ENCODE results near the gene IRX2.

Gene IRX2

DNA sequence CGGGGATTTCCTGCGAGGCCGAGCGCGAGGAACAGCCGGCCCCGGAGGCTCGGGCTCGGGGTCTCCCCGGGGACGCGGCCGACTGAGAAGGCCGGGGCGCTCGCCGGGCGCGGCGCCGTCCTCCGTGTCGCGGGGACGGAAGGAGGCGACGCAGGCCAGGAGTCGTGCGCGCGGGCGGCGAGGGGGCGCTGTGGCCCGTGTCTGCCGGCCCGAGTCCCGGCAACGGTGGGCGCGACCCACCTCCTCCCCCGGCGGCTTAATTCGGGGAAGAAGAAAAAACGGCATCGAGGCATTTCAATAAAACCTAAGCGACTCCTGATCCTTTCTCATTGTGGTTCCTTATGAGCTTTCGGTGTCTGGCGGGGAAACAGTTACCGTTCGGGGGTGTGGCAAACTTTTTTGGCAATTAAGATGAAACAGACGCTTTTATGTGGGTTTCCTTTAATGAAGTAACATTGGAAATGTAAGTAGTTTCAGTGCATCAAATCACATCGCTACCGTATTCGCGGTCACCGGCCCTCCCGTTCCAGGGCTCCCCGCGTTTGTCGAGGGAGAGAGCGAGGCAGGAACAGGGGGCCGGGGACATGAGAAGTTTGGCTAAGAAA, 3.7 kb upstream of the IRX2 start:
- WGBS = 3% methylated on average over 63 of the region's 63 CpGs
- Histone ChIP-seq H3K4me3 (ENCODE audit: low read length) (peak overlapping the region; percentile 77), H3K27ac (ENCODE audit: low read depth, low read length) (peak overlapping the region; percentile 6; the same call in 1 of the 2 replicates), H3K9me3 (ENCODE audit: insufficient read depth, low read depth, low read length) (0 out of 2 replicates have a peak, but pooled peaks cover 2% of the 10 kb centered on the region), H3K27me3 (ENCODE audit: insufficient read depth, low read length) (peaks cover 64% of the 10 kb centered on the region), H3K4me1 (ENCODE audit: insufficient read depth, low read length) (peaks cover 27% of the 10 kb centered on the region), H3K9ac (ENCODE audit: low read depth, low read length) (peak overlapping the region; percentile 59), H3K36me3 (ENCODE audit: insufficient read depth, low read length) (no peaks in the 10 kb centered on the region)

DNA sequence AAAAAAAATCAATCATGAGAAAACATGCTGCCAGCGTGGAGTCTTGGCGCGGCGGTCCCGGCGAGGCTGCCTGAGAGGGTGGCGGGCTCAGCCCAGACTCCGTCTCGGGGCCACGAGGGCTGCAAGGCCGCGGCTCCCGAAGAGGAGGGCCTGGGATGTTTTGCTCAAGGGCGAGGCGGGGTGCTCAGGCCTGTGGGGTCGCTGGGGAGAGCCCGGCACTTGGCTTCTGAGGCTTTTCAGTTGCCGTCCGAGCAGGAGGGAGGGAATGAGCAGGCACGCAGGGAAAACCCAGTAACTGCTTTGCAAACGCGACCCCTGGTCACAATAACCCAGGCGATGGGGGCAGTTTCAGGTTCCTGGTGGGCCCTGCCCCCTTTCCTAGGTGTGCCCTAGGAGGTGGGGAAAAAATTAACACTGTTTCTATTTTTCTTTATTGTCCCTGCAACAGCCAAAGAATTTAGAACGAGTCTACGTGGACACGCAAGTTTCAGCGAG, 3.2 kb upstream of the IRX2 start:
- H3K36me3 ChIP-seq (ENCODE audit: insufficient read depth, low read length) = no peaks in the 10 kb centered on the region; the same call in 1 of the 2 replicates
- H3K4me1 ChIP-seq (ENCODE audit: insufficient read depth, low read length) = peaks cover 27% of the 10 kb centered on the region
- H3K9me3 ChIP-seq (ENCODE audit: insufficient read depth, low read depth, low read length) = no peaks in the 10 kb centered on the region
- WGBS = 1% methylated on average over 27 of the region's 27 CpGs
- H3K27ac ChIP-seq (ENCODE audit: low read depth, low read length) = peak overlapping the region; percentile 6; the same call in 1 of the 2 replicates
- H3K4me3 ChIP-seq (ENCODE audit: low read length) = peak overlapping the region; percentile 77
- peak overlapping the region; percentile 59 for H3K9ac ChIP-seq (ENCODE audit: low read depth, low read length)
- H3K27me3 ChIP-seq (ENCODE audit: insufficient read depth, low read length) = peaks cover 68% of the 10 kb centered on the region

DNA sequence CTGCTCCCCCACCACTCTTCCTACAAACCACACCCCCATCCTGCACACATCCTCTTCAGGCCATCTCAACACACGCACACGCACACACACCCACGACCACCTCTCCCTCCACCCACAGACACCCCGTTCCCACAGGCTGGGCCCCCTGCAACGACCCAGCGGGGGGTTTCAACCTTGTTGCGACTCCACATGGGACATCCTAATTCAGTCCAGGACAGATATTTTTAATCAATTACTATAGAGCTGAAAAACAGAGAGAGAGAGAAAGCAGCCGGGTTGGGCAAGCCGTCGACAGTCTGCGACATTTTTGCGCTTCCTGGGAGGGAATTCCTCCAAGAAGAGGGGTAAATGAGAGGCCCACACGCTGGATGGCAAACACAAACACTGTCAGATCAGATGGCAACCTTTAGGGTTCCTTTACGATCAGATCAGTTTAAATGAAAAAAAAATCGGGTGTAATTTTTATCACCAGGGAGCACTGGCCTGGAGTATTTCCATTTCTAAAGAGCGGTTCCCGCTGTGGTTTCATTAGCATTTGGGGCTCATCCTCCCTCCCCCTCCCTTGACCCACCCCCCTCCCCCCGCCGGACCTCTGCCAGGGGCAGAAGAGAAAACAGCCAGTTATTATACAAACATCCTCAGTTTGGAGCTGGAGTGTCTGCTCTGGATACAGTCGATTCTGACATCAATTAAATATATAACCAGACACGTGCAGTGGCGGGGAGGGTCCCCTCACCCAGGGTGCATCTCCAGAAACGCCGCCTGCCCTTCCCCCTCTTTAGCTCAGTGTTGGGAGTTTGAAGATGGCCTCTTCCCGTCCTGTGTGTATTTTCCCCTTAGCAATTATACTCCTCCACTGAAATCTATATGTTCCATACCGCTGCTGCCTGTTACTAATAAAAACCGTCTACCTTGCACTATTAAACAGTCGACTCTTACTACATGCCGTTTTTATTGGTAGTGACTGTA, 2.3 kb upstream of the IRX2 start:
- Histone ChIP-seq H3K4me3 (ENCODE audit: low read length) (peak overlapping the region; percentile 77), H3K36me3 (ENCODE audit: insufficient read depth, low read length) (peaks cover 8% of the 10 kb centered on the region), H3K27ac (ENCODE audit: low read depth, low read length) (peak overlapping the region; percentile 74; the same call in 1 of the 2 replicates), H3K9ac (ENCODE audit: low read depth, low read length) (peak overlapping the region; percentile 59; the same call in 1 of the 2 replicates), H3K9me3 (ENCODE audit: insufficient read depth, low read depth, low read length) (no peaks in the 10 kb centered on the region), H3K4me1 (ENCODE audit: insufficient read depth, low read length) (peaks cover 23% of the 10 kb centered on the region), H3K27me3 (ENCODE audit: insufficient read depth, low read length) (peaks cover 66% of the 10 kb centered on the region)
- WGBS = under 1% methylated on average over 26 of the region's 29 CpGs

DNA sequence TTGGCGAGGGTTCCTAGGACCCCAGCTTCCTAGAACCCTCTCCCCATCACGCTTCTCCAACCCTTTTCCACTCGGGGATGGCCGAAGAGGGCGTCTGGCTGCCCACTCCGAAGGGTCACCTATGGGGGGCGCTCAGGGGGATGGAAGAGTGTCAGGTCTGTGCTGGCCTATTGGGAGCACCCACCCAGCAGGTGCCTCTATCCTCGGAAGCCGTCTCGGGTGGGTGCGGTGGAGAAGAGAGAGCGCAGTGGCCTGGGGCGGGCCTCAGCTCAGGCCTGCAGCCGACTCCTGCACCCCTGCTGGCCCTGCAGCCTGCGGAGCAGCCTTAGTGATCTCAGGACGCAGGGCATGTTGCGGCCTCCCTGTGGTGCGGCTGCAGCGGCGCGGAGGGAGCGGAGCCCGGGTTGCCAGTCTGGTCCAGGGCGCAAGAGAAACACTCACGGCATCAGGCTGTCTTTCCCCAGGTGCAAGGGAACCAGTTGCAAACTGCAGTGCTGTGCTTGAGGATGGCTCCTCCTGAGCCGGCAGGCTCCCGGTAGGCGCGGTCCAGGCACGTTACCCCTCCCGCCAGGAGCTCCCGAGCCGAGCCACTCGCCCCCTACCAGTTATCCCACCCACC, 1.5 kb upstream of the IRX2 start:
- under 1% methylated on average over 33 of the region's 34 CpGs for WGBS
- Histone ChIP-seq H3K4me3 (ENCODE audit: low read length) (peak overlapping the region; percentile 77), H3K36me3 (ENCODE audit: insufficient read depth, low read length) (peaks cover 15% of the 10 kb centered on the region), H3K9me3 (ENCODE audit: insufficient read depth, low read depth, low read length) (no peaks in the 10 kb centered on the region), H3K27ac (ENCODE audit: low read depth, low read length) (peak overlapping the region; percentile 33; the same call in 1 of the 2 replicates), H3K9ac (ENCODE audit: low read depth, low read length) (0 out of 2 replicates have a peak overlapping the region, but pooled peaks have one; percentile 61), H3K27me3 (ENCODE audit: insufficient read depth, low read length) (peaks cover 58% of the 10 kb centered on the region), H3K4me1 (ENCODE audit: insufficient read depth, low read length) (peaks cover 17% of the 10 kb centered on the region)

DNA sequence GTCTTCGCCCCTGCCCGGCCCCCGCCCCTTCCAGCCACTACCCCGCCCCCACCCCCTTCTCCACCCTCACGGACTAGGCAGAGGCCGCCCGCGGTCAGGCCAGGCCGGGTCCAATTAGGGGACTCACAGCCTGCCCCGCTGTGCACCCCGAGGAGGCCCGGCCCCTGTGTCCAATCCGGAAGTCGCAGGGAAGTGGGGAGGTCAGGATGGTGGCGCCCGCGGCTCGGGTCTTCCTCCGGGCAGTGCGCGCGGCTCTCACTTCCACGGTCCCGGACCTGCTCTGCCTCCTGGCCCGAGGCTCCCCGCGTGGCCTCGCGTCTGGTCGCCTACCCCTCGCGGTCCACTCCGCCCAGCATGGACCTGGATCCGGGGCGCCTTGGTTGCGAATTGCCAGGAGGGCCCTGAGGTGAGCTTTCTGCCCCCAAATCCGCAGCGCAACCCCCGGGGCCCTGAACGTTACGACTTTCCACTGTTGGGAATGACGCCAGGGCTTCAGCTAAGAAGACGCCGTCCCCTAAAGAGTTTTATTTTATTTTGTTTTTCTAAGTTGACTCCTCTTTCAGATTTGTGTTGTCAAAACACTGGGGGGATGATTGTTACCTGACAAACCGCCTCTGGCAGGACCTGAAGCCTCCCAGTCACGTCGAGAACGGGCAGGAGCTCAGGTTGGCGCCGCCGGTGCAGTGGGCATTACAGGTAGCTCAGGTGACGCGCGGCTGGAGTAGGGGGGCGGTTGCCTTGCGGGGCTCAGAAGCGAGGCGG, 763 bp upstream of the IRX2 start:
- Histone ChIP-seq H3K27ac (ENCODE audit: low read depth, low read length) (peak overlapping the region; percentile 59; the same call in 1 of the 2 replicates), H3K9ac (ENCODE audit: low read depth, low read length) (peak overlapping the region; percentile 61; the same call in 1 of the 2 replicates), H3K27me3 (ENCODE audit: insufficient read depth, low read length) (peaks cover 51% of the 10 kb centered on the region)

DNA sequence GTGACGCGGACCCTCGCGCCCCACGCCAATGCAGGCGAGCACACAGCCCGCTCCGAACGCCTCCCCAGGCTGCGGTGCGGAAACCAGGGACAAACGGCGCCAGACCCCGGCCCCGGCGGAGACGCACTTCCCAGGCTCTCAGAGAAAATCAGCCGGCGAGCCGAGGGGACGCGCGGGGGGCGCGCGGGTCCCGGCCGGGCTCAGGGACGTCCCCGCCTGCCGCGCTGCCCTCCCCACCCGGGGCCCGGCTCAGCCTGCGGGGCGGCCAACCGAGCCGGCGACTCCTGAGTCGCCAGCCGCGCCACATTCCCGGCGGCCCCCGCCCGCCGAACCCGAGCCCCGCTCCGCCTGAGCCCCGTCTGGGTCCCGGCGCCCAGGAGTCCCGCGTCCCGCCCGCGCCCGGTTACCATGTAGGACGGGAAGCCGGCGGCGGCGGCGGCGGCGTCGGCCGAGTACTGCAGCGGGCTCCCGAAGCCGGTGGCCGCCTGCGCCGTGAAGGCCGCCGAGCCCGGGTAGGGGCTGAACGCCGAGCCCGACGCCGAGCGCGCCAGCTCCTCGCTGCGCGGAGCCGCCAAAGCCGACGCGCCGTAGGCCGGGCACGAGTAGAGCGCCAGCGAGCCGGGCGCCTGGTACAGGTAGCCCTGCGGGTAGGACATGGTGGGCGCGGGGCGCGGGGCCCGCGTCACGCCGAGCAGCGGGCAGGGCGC, 566 bp downstream of the IRX2 start:
- H3K27ac ChIP-seq (ENCODE audit: low read depth, low read length) = peak overlapping the region; percentile 97
- peaks cover 27% of the 10 kb centered on the region for H3K4me1 ChIP-seq (ENCODE audit: insufficient read depth, low read length)
- H3K36me3 ChIP-seq (ENCODE audit: insufficient read depth, low read length) = peaks cover 35% of the 10 kb centered on the region
- peak overlapping the region; percentile 90 for H3K4me3 ChIP-seq (ENCODE audit: low read length)
- no peaks in the 10 kb centered on the region for H3K9me3 ChIP-seq (ENCODE audit: insufficient read depth, low read depth, low read length)
- peak overlapping the region; percentile 96 for H3K9ac ChIP-seq (ENCODE audit: low read depth, low read length)
- H3K27me3 ChIP-seq (ENCODE audit: insufficient read depth, low read length) = peaks cover 46% of the 10 kb centered on the region
- WGBS = under 1% methylated on average over 110 of the region's 110 CpGs

More for the DNA sequence above, 763 bp upstream of the IRX2 start:
- Histone ChIP-seq H3K36me3 (ENCODE audit: insufficient read depth, low read length) (peaks cover 22% of the 10 kb centered on the region), H3K9me3 (ENCODE audit: insufficient read depth, low read depth, low read length) (no peaks in the 10 kb centered on the region), H3K4me3 (ENCODE audit: low read length) (peak overlapping the region; percentile 77), H3K4me1 (ENCODE audit: insufficient read depth, low read length) (peaks cover 18% of the 10 kb centered on the region)
- under 1% methylated on average over 55 of the region's 58 CpGs for WGBS

DNA sequence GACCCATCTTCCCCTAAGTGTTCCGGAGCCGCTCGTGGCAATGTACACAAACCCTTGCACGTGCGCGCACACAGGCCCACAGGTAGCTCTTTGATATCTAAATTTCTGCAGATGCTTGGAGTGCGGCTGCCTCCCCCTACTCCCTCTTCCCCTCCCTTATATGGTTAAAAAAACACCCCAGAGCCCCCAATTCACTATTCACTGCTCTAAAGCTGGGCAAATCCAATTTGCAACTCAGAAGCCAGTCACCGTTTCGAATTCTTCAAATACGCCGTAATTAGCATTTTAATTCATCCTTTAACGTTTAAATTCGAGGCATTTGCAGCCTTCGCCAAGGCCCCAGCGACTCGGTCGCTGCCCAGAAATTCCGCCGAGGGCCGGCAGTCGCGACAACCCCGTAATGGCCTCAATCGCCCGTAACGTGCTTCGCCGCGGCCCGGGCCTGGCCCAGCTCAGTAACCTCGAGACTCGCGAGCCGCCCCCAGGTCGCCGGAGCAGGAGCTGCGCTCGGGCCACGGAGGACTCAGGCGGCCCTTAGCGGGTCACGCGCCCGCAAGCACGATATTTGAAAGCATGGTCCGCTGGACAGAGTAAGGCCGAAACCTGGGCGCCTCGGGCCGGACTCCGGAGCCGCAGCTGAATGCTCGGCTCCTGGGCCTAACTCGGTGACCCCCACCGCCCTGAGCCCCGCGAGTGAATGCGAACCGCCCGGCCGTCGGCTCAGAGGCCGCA, 1.3 kb downstream of the IRX2 start:
- under 1% methylated on average over 63 of the region's 63 CpGs for WGBS
- Histone ChIP-seq H3K9ac (ENCODE audit: low read depth, low read length) (peak overlapping the region; percentile 96), H3K9me3 (ENCODE audit: insufficient read depth, low read depth, low read length) (no peaks in the 10 kb centered on the region), H3K4me1 (ENCODE audit: insufficient read depth, low read length) (peaks cover 33% of the 10 kb centered on the region), H3K4me3 (ENCODE audit: low read length) (peak overlapping the region; percentile 90), H3K27ac (ENCODE audit: low read depth, low read length) (peak overlapping the region; percentile 97), H3K36me3 (ENCODE audit: insufficient read depth, low read length) (peaks cover 42% of the 10 kb centered on the region), H3K27me3 (ENCODE audit: insufficient read depth, low read length) (peaks cover 41% of the 10 kb centered on the region)

DNA sequence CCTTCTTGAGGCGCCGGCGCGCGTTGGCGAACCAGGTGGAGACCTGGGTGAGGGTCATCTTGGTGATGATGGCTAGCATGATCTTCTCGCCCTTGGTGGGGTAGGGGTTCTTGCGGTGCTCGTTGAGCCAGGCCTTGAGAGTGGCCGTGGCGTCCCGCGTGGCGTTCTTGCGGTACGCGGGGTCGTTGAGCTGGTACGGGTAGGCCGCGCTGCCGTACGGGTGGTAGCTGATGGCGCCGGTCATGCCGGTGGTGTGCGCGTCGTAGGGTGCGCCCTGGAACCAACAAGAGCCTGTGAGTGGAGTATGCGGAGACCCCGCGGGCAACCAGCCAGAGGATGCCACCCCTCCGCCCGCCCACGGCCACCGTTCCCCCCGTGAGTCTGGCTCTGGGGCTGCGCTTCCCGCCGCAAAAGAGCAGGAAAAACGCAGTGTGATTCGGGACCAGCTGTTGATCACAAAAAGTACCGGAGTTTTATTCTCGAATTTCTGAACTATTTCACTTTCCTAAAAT, 1.9 kb downstream of the IRX2 start:
- no peaks in the 10 kb centered on the region for H3K9me3 ChIP-seq (ENCODE audit: insufficient read depth, low read depth, low read length)
- WGBS = 51% methylated on average over 45 of the region's 45 CpGs
- H3K4me3 ChIP-seq (ENCODE audit: low read length) = peak overlapping the region; percentile 90
- peak overlapping the region; percentile 96 for H3K9ac ChIP-seq (ENCODE audit: low read depth, low read length)
- peaks cover 39% of the 10 kb centered on the region for H3K4me1 ChIP-seq (ENCODE audit: insufficient read depth, low read length)
- H3K27ac ChIP-seq (ENCODE audit: low read depth, low read length) = peak overlapping the region; percentile 97
- peaks cover 48% of the 10 kb centered on the region for H3K36me3 ChIP-seq (ENCODE audit: insufficient read depth, low read length)
- peaks cover 41% of the 10 kb centered on the region for H3K27me3 ChIP-seq (ENCODE audit: insufficient read depth, low read length)

DNA sequence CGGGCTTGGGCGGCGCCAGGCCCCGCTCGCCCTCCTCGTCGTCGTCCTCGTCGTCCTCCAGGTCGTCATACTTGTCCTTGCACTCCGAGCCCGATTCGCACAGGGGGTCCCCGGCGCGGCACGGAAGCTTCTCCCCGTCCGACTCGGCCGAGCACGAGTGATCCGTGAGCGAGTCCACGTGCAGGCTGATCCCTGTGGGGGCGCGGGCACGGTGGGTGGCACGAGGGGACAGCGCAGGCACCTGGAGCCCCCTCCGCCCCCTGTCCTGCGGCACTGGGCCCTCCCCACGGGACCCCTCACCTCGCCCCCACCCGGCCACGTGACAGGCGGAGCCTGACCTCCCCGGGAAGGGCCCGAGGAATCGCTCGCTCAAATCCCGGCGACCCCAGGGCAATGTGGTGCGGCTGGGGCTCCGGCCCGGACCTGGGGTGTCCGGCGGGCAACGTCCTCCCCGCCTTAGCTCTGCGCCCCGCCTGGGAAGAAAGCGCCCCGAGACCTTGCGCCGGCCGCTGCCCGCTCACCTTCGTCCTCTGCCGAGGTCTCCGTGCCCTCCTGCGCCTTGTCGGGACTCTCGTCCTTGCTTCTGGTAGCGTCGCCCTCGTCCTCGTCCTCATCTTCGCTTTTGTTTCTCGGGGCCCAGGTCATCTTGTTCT, 2.5 kb downstream of the IRX2 start:
- H3K27ac ChIP-seq (ENCODE audit: low read depth, low read length) = peak overlapping the region; percentile 97; the same call in 1 of the 2 replicates
- H3K4me3 ChIP-seq (ENCODE audit: low read length) = peak overlapping the region; percentile 90
- peak overlapping the region; percentile 96; the same call in 1 of the 2 replicates for H3K9ac ChIP-seq (ENCODE audit: low read depth, low read length)
- H3K27me3 ChIP-seq (ENCODE audit: insufficient read depth, low read length) = peaks cover 41% of the 10 kb centered on the region
- 94% methylated on average over 71 of the region's 71 CpGs for WGBS
- no peaks in the 10 kb centered on the region for H3K9me3 ChIP-seq (ENCODE audit: insufficient read depth, low read depth, low read length)
- H3K36me3 ChIP-seq (ENCODE audit: insufficient read depth, low read length) = peaks cover 54% of the 10 kb centered on the region
- H3K4me1 ChIP-seq (ENCODE audit: insufficient read depth, low read length) = peaks cover 40% of the 10 kb centered on the region
